Spleen (tissue), 7 donors: ENCODE results near the gene TEX2.
"Not testable (repeated sequence)": the region's sequence is repeated elsewhere in the genome, so short reads cannot be mapped to it uniquely, and the experiment has no call there.

Experiments used
- CTCF ChIP-seq, 11 experiments: fragments of 200-600 bp in 7 of 11; fragments of 450-650 bp in 4 of 11; sonication (generic) in 4 of 11; IDR thresholded peaks in 8 of 11; conservative IDR thresholded peaks in 3 of 11; 1 replicate in 7 of 11; 2 replicates in 4 of 11; pipeline versions ENCODE4 v1.4.0 to v1.8.0; 2016 to 2021; ENCODE audit warnings: antibody characterized with exemption in 11 of 11, inconsistent platforms in 4 of 11, mild to moderate bottlenecking in 1 of 11
- POLR2A ChIP-seq, 3 donors: fragments of 450-650 bp; IDR thresholded peaks; one replicate each; pipeline ENCODE4 v1.5.1; 2017; ENCODE audit warnings: antibody characterized with exemption in 3 of 3, mild to moderate bottlenecking in 1 of 3
- POLR2AphosphoS5 ChIP-seq, 3 donors: sonication (generic); formaldehyde crosslinking; IDR thresholded peaks; one replicate each; pipeline ENCODE4 v1.5.1; 2017; ENCODE audit warnings: antibody characterized with exemption in 3 of 3
- donor health status: DM: no; HTN: no; CAD: no; lungs with moderate emphysema.
- donor health status: DM: no; HTN: no; CAD: no.
- donor health status: DM: no; HTN: no; CAD: no.

- TF ChIP-seq POLR2AphosphoS5 (IDR thresholded peaks at IDR 0.05); CTCF (IDR thresholded peaks at IDR 0.05 in 8 of 11, conservative IDR thresholded peaks at IDR 0.05 in 3 of 11); POLR2A (IDR thresholded peaks at IDR 0.05): not testable (repeated sequence)
Measured at GRCh38 chr17:64167666-64168065, 95.4 kb downstream of the TEX2 start.
